Measurements from ENCODE around the gene THRA. TPM values are rescaled to one million over a fixed set of nuclear protein-coding genes. Genes with fewer than 3 reads are reported as not detected.

THRA gene
- total RNA-seq, 4 donors from 2014 or later: 34.0 to 52.9 (median 44.8) TPM

GRCh38 chr17:40015998-40016985, 46.5 kb upstream of the THRA start:
- peaks cover 0 to 6% of the 10 kb centered on the region in 2 donors for H3K36me3 ChIP-seq
- H3K27me3 ChIP-seq: no peaks in the 10 kb centered on the region
- no peak overlapping the region for H3K4me3 ChIP-seq (replicated peaks in 1 of 3)
- H3K27ac ChIP-seq: no peak overlapping the region
- TF ChIP-seq POLR2A (IDR thresholded peaks at IDR 0.05): no peak
- no peak for TF ChIP-seq CTCF (IDR thresholded peaks at IDR 0.05)
- DNase-seq: no peak
- H3K9me3 ChIP-seq: no peaks in the 10 kb centered on the region
- intact Hi-C loops (cut with DNase I): loop anchor here (5.0 to 10.0 kb wide), 2 partner anchors 69 to 151 kb away; no protein-coding TSS in a partner anchor
- 86 to 87% methylated on average over 26 of the region's 26 CpGs for WGBS, 2 donors
- H3K4me1 ChIP-seq: peaks cover 14 to 34% of the 10 kb centered on the region in 2 donors

- Histone ChIP-seq H3K27me3 (no peaks in the 10 kb centered on the region), H3K27ac (peak overlapping the region in 1 of 3 donors; percentile 12), H3K4me1 (peaks cover 26 to 47% of the 10 kb centered on the region in 2 donors), H3K9me3 (no peaks in the 10 kb centered on the region), H3K36me3 (peaks cover 0 to 6% of the 10 kb centered on the region in 2 donors), H3K4me3 (replicated peaks in 1 of 3) (no peak overlapping the region)
- 54 to 67% methylated on average over 15 of the region's 15 CpGs for WGBS, 2 donors
- DNase-seq: no peak
- TF ChIP-seq POLR2A (IDR thresholded peaks at IDR 0.05) (no peak), CTCF (IDR thresholded peaks at IDR 0.05) (no peak)
- intact Hi-C loops (cut with DNase I): loop anchor here (5.0 to 10.0 kb wide), 2 partner anchors 67 to 150 kb away; no protein-coding TSS in a partner anchor
Observed at GRCh38 chr17:40017422-40018080, 45.2 kb upstream of the THRA start.

GRCh38 chr17:40018211-40019121, 44.3 kb upstream of the THRA start:
- Histone ChIP-seq H3K4me3 (replicated peaks in 1 of 3) (no peak overlapping the region), H3K4me1 (peaks cover 36 to 56% of the 10 kb centered on the region in 2 donors), H3K36me3 (peaks cover 0 to 6% of the 10 kb centered on the region in 2 donors), H3K27me3 (no peaks in the 10 kb centered on the region), H3K27ac (peak overlapping the region in 1 of 3 donors; percentile 12), H3K9me3 (no peaks in the 10 kb centered on the region)
- no peak for DNase-seq
- 70 to 75% methylated on average over 7 to 10 of the region's 15 CpGs for WGBS, 2 donors
- no peak for TF ChIP-seq CTCF (IDR thresholded peaks at IDR 0.05)
- intact Hi-C loops (cut with DNase I): loop anchor here (5.0 to 10.0 kb wide), 2 partner anchors 66 to 149 kb away; no protein-coding TSS in a partner anchor

- intact Hi-C loops (cut with DNase I): loop anchor here (5.0 to 10.0 kb wide), 2 partner anchors 65 to 148 kb away; no protein-coding TSS in a partner anchor
- TF ChIP-seq POLR2A (IDR thresholded peaks at IDR 0.05) (no peak), CTCF (IDR thresholded peaks at IDR 0.05) (no peak)
- Histone ChIP-seq H3K27ac (no peak overlapping the region), H3K4me3 (replicated peaks in 1 of 3) (no peak overlapping the region), H3K27me3 (no peaks in the 10 kb centered on the region), H3K36me3 (peaks cover 0 to 6% of the 10 kb centered on the region in 2 donors), H3K4me1 (peaks cover 37 to 57% of the 10 kb centered on the region in 2 donors), H3K9me3 (no peaks in the 10 kb centered on the region)
- WGBS, 2 donors: 79 to 88% methylated on average over 13 to 22 of the region's 24 CpGs
- no peak for DNase-seq
Observed at GRCh38 chr17:40019140-40019991, 43.4 kb upstream of the THRA start.

Data from thyroid gland (tissue), 4 donors.